LNCAP (cell line): ENCODE measurements around the gene GNA12.

Experiments
- TF ChIP-seq, protein P1 (sequence below): fragments of 450-650 bp; IDR thresholded peaks from 2 replicates; pipeline ENCODE4 v1.5.1; 2017; ENCODE audit warnings: mild to moderate bottlenecking

GNA12 gene

DNA sequence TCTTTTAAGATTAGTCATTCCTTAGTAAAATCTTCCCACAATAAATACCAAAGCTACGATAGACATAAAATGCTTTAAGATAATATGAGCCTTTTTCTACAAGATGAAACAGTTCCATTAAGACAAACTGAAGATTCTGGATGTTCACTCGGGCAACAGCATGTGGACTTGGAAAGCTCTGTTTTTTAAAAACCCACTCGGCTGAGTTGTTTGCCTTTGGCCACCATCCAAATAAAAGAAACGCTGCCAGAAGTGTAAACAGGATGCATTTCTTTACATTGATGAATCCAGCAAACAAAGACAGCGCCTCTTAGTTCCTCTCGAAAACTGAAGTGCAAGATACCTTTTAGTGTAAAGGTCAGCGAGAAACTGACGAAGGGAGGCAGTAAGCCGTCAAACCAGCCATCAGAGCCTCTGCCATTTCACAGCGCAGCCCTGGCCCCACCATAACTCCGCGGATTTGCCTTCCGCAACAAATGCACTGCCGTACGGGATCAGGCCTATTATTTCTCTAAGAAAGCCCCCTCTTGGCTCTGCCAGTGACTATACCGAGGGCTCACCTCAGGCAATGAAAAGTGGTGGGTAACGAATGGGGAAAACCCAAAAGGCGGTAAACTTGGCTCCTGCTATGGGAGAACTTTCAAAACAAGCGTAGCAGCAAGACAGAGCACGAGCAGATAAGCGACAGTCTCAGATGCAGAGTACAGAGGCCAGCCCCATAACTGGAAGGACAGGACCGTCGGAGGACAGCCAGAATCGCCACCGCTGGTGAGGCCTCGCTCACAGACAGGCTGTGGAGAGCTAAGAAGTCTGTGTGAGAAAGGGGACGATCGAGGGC is 41.4 kb downstream of the GNA12 start:
- TF ChIP-seq, protein P1, sequence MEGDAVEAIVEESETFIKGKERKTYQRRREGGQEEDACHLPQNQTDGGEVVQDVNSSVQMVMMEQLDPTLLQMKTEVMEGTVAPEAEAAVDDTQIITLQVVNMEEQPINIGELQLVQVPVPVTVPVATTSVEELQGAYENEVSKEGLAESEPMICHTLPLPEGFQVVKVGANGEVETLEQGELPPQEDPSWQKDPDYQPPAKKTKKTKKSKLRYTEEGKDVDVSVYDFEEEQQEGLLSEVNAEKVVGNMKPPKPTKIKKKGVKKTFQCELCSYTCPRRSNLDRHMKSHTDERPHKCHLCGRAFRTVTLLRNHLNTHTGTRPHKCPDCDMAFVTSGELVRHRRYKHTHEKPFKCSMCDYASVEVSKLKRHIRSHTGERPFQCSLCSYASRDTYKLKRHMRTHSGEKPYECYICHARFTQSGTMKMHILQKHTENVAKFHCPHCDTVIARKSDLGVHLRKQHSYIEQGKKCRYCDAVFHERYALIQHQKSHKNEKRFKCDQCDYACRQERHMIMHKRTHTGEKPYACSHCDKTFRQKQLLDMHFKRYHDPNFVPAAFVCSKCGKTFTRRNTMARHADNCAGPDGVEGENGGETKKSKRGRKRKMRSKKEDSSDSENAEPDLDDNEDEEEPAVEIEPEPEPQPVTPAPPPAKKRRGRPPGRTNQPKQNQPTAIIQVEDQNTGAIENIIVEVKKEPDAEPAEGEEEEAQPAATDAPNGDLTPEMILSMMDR: no peak

DNA sequence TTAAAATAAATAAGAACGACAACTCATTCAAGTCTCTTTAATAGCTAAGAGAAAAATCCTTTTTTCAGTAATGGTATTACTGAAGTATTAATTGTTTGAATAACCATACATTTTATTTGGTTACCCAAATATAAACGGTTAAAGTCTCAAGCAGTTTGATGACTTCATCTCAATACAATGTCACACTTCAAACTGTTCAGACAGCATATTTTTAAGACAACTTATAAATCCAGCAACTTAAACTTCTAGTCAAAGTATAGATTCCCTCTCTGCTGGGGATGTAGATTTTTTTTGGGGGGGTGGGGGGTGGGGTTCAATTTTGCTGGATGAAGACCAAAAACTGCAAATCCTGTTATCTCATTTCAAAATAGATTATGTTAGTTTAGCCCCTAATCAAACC is 42.0 kb downstream of the GNA12 start:
- TF ChIP-seq, protein P1: no peak

DNA sequence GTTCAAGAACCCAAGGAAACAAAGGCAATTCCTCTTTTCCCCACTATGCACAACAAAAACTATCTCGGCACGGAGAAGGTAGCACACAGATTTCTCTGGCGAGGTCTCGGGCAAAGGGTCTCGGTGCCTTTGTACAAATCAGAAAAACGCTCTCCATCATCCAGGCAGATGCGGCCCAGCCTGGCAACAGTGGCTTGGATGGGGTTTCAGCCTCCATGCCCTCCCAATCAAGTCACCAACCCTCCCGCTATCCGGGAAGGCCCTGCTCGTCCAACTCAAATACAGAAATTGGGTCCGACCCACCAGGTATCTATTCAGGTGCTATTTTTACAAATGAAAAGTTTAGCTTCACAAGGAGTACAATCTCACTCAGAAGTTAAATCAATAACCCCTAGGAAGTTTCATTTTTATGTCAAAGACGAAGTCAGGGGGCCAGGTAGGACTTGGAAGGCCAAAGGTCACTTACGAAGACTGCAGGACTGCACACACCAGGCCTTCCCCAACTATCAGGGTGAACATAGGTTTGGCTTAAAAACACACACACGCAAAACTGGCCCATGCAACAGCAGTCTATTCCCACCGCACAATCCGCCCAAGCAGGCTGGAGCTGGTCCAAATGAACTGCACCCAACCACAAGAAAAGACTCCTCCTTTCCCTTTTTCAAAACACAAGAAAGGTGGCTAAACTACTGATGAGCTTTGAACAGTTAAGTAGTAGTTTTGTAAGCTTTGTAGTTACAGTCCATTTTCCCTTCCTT is 43.0 kb downstream of the GNA12 start:
- TF ChIP-seq, protein P1: no peak

DNA sequence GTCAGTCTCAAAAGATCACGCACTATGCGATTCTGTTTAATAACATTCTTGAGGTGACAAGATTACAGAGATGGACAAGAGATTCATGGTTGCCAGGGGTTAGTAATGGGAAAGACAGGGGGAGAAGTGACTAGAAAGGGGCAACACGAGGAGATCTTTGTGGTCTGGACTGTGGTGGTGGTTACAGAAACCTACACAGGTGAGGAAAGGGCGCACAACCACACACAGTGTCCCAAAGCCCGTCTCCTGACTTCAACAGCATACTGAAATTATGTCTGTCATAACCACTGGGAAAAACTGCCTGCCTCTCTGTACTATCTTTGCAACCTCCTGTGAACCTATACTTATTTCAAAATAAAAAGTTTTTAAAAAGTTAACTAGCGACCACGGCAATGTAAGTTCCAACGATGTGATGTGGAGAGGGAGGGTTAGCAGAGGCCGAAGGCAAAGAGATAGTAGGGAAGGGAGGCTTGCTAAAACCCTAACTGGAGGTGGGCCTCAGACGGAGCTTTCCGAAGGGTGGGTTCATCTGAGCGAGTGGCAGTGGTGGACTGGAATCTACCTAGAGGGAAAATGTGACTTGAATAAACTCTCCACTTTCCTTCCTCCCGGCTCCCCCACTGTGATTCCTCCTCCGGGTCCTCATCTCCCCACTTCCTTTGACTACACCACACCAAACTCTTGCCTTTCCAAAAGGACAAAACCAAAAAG is 43.7 kb downstream of the GNA12 start:
- TF ChIP-seq, protein P1: no peak

DNA sequence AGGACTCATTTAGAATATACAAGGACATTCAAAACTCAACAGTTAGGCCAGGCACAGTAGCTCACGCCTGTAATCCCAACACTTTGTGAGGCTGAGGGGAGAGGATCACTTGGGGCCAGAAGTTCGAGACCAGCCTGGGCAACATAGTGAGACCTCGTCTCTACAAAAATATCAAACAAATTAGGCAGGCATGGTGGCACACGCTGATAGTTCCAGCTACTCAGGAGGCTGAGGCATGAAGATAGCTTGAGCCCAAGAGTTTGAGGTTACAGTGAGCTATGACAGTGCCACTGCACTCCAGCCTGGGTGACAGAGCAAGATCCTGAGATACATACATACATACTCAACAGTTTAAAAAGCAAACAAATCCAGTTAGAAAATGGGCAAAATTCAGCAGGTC is 44.9 kb downstream of the GNA12 start:
- TF ChIP-seq, protein P1: no peak

DNA sequence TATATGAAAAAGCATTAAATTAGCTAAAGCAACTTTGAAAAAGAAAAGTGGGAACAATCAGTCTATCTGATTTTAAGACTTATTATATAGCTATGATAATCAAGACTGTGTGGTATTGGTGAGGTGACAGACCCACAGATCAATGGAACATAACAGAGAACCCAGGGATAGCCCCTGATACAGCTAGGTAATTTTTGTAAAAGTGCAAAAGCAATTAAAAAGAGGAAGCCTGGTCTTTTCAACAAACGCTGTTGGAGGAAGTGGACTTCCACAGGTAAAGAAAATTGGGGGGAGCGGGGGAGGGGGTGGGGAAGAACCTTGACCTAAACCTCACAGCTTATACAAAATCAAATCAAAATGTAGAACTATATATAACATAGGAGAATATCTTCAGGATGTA is 45.4 kb downstream of the GNA12 start:
- TF ChIP-seq, protein P1: no peak
